Activated naive CD8-positive, alpha-beta T cell treated with anti-CD3 and anti-CD28 coated beads for 36 hours (primary cell): Measurements from ENCODE around the gene SLC43A3. TPM values are rescaled to one million over a fixed set of nuclear protein-coding genes. Genes with fewer than 3 reads are reported as not detected.
A peak's percentile ranks its signal among the peaks of the same experiment; 100 is the strongest.
"Not testable (repeated sequence)": the region's sequence is repeated elsewhere in the genome, so short reads cannot be mapped to it uniquely, and the experiment has no call there.

Source experiments
- DNase-seq: peaks from one replicate; pipeline ENCODE4 v3.0.0; 2021
- H3K27ac Mint-ChIP-seq: one replicate; pipeline ENCODE4 v1.8.0; 2022; ENCODE audit warnings: mild to moderate bottlenecking, moderate library complexity, mixed read lengths
- H3K27me3 Mint-ChIP-seq: one replicate; pipeline ENCODE4 v1.8.0; 2022; ENCODE audit warnings: mild to moderate bottlenecking, mixed read lengths
- H3K36me3 Mint-ChIP-seq: one replicate; pipeline ENCODE4 v1.8.0; 2021; ENCODE audit warnings: mild to moderate bottlenecking, mixed read lengths
- H3K4me1 Mint-ChIP-seq: one replicate; pipeline ENCODE4 v1.8.0; 2021; ENCODE audit warnings: mixed read lengths
- H3K4me3 Mint-ChIP-seq: one replicate; pipeline ENCODE4 v1.8.0; 2022; ENCODE audit warnings: mild to moderate bottlenecking, moderate library complexity, mixed read lengths
- H3K9me3 Mint-ChIP-seq: one replicate; pipeline ENCODE4 v1.8.0; 2022; ENCODE audit warnings: mixed read lengths
- total RNA-seq, 2 experiments: library from RNA; stranded (reverse); gene quantifications; one replicate each; pipeline ENCODE4 v1.2.3, GENCODE V29; 2021

Gene SLC43A3
- total RNA-seq, 2 experiments from 2014 or later: 331 to 348 TPM

- H3K27ac Mint-ChIP-seq, H3K4me3 Mint-ChIP-seq, H3K36me3 Mint-ChIP-seq, H3K9me3 Mint-ChIP-seq, H3K27me3 Mint-ChIP-seq, DNase-seq, H3K4me1 Mint-ChIP-seq: not testable (repeated sequence)
Observed at GRCh38 chr11:57445122-57445394, 18.1 kb upstream of the SLC43A3 start.

- Mint-ChIP-seq H3K36me3 (no peaks in the 10 kb centered on the region), H3K9me3 (no peaks in the 10 kb centered on the region), H3K4me1 (no peaks in the 10 kb centered on the region), H3K4me3 (no peak overlapping the region), H3K27ac (no peak overlapping the region), H3K27me3 (peaks cover 10% of the 10 kb centered on the region)
- DNase-seq: no peak
Observed at GRCh38 chr11:57444362-57445121, 17.6 kb upstream of the SLC43A3 start.

GRCh38 chr11:57440744-57441414 lies 14.0 kb upstream of the SLC43A3 start:
- H3K4me3 Mint-ChIP-seq: no peak overlapping the region
- H3K4me1 Mint-ChIP-seq: no peaks in the 10 kb centered on the region
- H3K9me3 Mint-ChIP-seq: no peaks in the 10 kb centered on the region
- no peak overlapping the region for H3K27ac Mint-ChIP-seq
- no peaks in the 10 kb centered on the region for H3K27me3 Mint-ChIP-seq
- H3K36me3 Mint-ChIP-seq: no peaks in the 10 kb centered on the region
- DNase-seq: no peak

- no peak overlapping the region for H3K4me3 Mint-ChIP-seq
- peaks cover 4% of the 10 kb centered on the region for H3K27me3 Mint-ChIP-seq
- no peak overlapping the region for H3K27ac Mint-ChIP-seq
- DNase-seq: no peak
- H3K9me3 Mint-ChIP-seq: no peaks in the 10 kb centered on the region
- no peaks in the 10 kb centered on the region for H3K4me1 Mint-ChIP-seq
- no peaks in the 10 kb centered on the region for H3K36me3 Mint-ChIP-seq
Observed at GRCh38 chr11:57439786-57440185, 12.9 kb upstream of the SLC43A3 start.

- no peaks in the 10 kb centered on the region for H3K4me1 Mint-ChIP-seq
- no peaks in the 10 kb centered on the region for H3K36me3 Mint-ChIP-seq
- H3K27ac Mint-ChIP-seq: no peak overlapping the region
- peaks cover 4% of the 10 kb centered on the region for H3K27me3 Mint-ChIP-seq
- no peaks in the 10 kb centered on the region for H3K9me3 Mint-ChIP-seq
- H3K4me3 Mint-ChIP-seq: no peak overlapping the region
- DNase-seq: no peak
Observed at GRCh38 chr11:57438345-57439285, 11.7 kb upstream of the SLC43A3 start.

GRCh38 chr11:57436031-57436430 lies 9.1 kb upstream of the SLC43A3 start:
- H3K27me3 Mint-ChIP-seq: peaks cover 4% of the 10 kb centered on the region
- peaks cover 11% of the 10 kb centered on the region for H3K4me1 Mint-ChIP-seq
- H3K4me3 Mint-ChIP-seq: no peak overlapping the region
- no peak for DNase-seq
- no peaks in the 10 kb centered on the region for H3K9me3 Mint-ChIP-seq
- H3K36me3 Mint-ChIP-seq: no peaks in the 10 kb centered on the region
- no peak overlapping the region for H3K27ac Mint-ChIP-seq

- Mint-ChIP-seq H3K4me1 (peaks cover 13% of the 10 kb centered on the region), H3K9me3 (no peaks in the 10 kb centered on the region), H3K4me3 (no peak overlapping the region), H3K27ac (no peak overlapping the region), H3K27me3 (peaks cover 4% of the 10 kb centered on the region), H3K36me3 (no peaks in the 10 kb centered on the region)
- DNase-seq: no peak
Observed at GRCh38 chr11:57434640-57435546, 8.0 kb upstream of the SLC43A3 start.

- no peaks in the 10 kb centered on the region for H3K36me3 Mint-ChIP-seq
- no peak overlapping the region for H3K4me3 Mint-ChIP-seq
- H3K4me1 Mint-ChIP-seq: peaks cover 14% of the 10 kb centered on the region
- H3K9me3 Mint-ChIP-seq: no peaks in the 10 kb centered on the region
- peak; percentile 25 for DNase-seq
- peaks cover 4% of the 10 kb centered on the region for H3K27me3 Mint-ChIP-seq
- no peak overlapping the region for H3K27ac Mint-ChIP-seq
Observed at GRCh38 chr11:57432714-57433163, 5.8 kb upstream of the SLC43A3 start.

- no peaks in the 10 kb centered on the region for H3K36me3 Mint-ChIP-seq
- peaks cover 20% of the 10 kb centered on the region for H3K4me1 Mint-ChIP-seq
- H3K27ac Mint-ChIP-seq: no peak overlapping the region
- no peak for DNase-seq
- no peaks in the 10 kb centered on the region for H3K9me3 Mint-ChIP-seq
- no peak overlapping the region for H3K4me3 Mint-ChIP-seq
- peaks cover 4% of the 10 kb centered on the region for H3K27me3 Mint-ChIP-seq
Observed at GRCh38 chr11:57432149-57432561, 5.2 kb upstream of the SLC43A3 start.

- H3K4me3 Mint-ChIP-seq: no peak overlapping the region
- peaks cover 4% of the 10 kb centered on the region for H3K27me3 Mint-ChIP-seq
- peaks cover 22% of the 10 kb centered on the region for H3K4me1 Mint-ChIP-seq
- no peak for DNase-seq
- H3K27ac Mint-ChIP-seq: no peak overlapping the region
- H3K36me3 Mint-ChIP-seq: peaks cover 8% of the 10 kb centered on the region
- H3K9me3 Mint-ChIP-seq: no peaks in the 10 kb centered on the region
Observed at GRCh38 chr11:57430952-57431351, 4.0 kb upstream of the SLC43A3 start.

- no peak overlapping the region for H3K4me3 Mint-ChIP-seq
- no peak overlapping the region for H3K27ac Mint-ChIP-seq
- H3K9me3 Mint-ChIP-seq: no peaks in the 10 kb centered on the region
- H3K4me1 Mint-ChIP-seq: peaks cover 22% of the 10 kb centered on the region
- peaks cover 18% of the 10 kb centered on the region for H3K36me3 Mint-ChIP-seq
- peaks cover under 1% of the 10 kb centered on the region for H3K27me3 Mint-ChIP-seq
- DNase-seq: no peak
Observed at GRCh38 chr11:57429946-57430345, 3.0 kb upstream of the SLC43A3 start.

- Mint-ChIP-seq H3K36me3 (peaks cover 31% of the 10 kb centered on the region), H3K9me3 (no peaks in the 10 kb centered on the region), H3K27me3 (no peaks in the 10 kb centered on the region), H3K4me1 (peaks cover 30% of the 10 kb centered on the region), H3K4me3 (no peak overlapping the region), H3K27ac (no peak overlapping the region)
- no peak for DNase-seq
Observed at GRCh38 chr11:57428643-57429042, 1.7 kb upstream of the SLC43A3 start.

- peaks cover 40% of the 10 kb centered on the region for H3K36me3 Mint-ChIP-seq
- peak overlapping the region; percentile 97 for H3K27ac Mint-ChIP-seq
- peaks cover 33% of the 10 kb centered on the region for H3K4me1 Mint-ChIP-seq
- H3K27me3 Mint-ChIP-seq: no peaks in the 10 kb centered on the region
- no peak for DNase-seq
- H3K9me3 Mint-ChIP-seq: no peaks in the 10 kb centered on the region
- peak overlapping the region; percentile 96 for H3K4me3 Mint-ChIP-seq
Observed at GRCh38 chr11:57427727-57428082, 784 bp upstream of the SLC43A3 start.

GRCh38 chr11:57426439-57426928 lies 437 bp downstream of the SLC43A3 start:
- DNase-seq: no peak
- H3K4me1 Mint-ChIP-seq: peaks cover 38% of the 10 kb centered on the region

More at GRCh38 chr11:57426439-57426928, 437 bp downstream of the SLC43A3 start:
- H3K27ac Mint-ChIP-seq: peak overlapping the region; percentile 97
- no peaks in the 10 kb centered on the region for H3K27me3 Mint-ChIP-seq
- peaks cover 52% of the 10 kb centered on the region for H3K36me3 Mint-ChIP-seq
- H3K9me3 Mint-ChIP-seq: no peaks in the 10 kb centered on the region
- H3K4me3 Mint-ChIP-seq: peak overlapping the region; percentile 96
